ENCODE results near the gene GARIN5B.
"Not testable (repeated sequence)": the region's sequence is repeated elsewhere in the genome, so short reads cannot be mapped to it uniquely, and the experiment has no call there.

Gene GARIN5B

DNA sequence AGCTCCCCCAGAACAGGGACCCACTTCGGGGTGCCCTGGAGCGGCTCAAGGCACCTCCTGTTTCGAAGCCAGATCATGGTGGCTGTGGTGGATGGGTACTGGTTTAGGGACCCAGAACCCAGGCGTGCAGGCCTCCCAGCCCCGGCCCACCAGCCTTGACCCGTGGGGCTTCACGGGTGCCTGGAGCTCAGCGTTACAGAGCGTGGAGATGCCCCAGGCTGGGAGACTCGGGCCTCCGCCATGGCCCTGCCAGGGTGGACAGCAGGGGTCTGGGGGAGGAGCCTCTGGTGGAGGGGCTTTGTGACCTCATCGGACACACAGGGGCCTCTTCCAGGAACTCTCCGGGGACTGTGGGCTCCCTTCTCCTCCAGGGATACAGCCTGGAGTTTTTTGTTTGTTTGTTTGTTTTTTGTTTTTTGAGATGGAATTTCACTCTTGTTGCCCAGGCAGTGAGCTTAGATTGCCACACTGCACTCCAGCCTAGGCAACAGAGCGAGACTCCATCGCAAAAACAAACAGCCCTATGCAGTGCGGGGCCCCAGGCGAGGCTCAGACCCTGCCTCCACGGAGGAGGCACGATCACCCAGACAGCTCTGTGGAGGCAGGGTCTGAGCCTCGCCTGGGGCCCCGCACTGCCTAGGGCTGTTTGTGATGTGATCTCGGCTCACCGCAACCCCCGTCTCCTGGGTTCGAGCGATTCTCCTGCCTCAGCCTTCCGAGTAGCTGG is at the start of gene GARIN5B:
Gene GARIN5B, minus strand, starts transcription at position 271 of the 727 bp plus-strand sequence. Its CDS starts 194 bp downstream, at position 77.
- peaks cover 7% of the 10 kb centered on the region; the same call in 1 of the 2 replicates for H3K27me3 ChIP-seq (ENCODE audit: control insufficient read depth, insufficient read depth, low read length)
- peaks cover 7% of the 10 kb centered on the region; the same call in 1 of the 2 replicates for H3K4me1 ChIP-seq (ENCODE audit: control insufficient read depth, insufficient read depth, low read length)
- no peaks in the 10 kb centered on the region for H3K36me3 ChIP-seq (ENCODE audit: control insufficient read depth, insufficient read depth, low read length)
- no peaks in the 10 kb centered on the region for H3K9me3 ChIP-seq (ENCODE audit: control insufficient read depth, insufficient read depth, low read length)
- no peak within 1 kb of the TSS for H3K27ac ChIP-seq (ENCODE audit: low read depth, low read length)
- no peak within 1 kb of the TSS for H3K4me3 ChIP-seq (ENCODE audit: low read depth, low read length)
- no peak within 1 kb of the TSS for H3K9ac ChIP-seq (ENCODE audit: low read depth, low read length)

DNA sequence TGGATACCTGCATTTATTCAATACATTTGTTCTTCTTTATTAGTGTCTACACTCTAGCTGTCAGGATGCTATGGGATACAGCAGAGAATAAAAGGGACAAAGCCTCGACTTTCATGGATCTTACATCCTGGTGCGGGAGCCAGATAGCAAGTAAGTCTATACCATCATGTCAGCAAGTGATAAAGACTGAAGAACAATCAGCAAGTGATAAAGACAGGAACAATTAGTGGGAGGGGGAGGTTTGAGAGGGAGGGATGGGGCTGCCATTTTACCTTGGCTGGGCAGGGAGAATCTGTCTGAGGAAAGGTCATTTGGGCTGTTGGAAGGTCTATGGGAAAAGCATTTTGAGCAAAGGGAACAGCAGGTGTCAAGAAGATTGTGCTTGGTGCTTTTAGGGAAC is 47.1 kb upstream of the GARIN5B start:
- Histone ChIP-seq H3K27ac (ENCODE audit: low read depth, low read length) (no peak overlapping the region), H3K9ac (ENCODE audit: low read depth, low read length) (no peak overlapping the region), H3K4me1 (ENCODE audit: control insufficient read depth, insufficient read depth, low read length) (peaks cover 12% of the 10 kb centered on the region), H3K36me3 (ENCODE audit: control insufficient read depth, insufficient read depth, low read length) (peaks cover 17% of the 10 kb centered on the region), H3K27me3 (ENCODE audit: control insufficient read depth, insufficient read depth, low read length) (no peaks in the 10 kb centered on the region), H3K4me3 (ENCODE audit: low read depth, low read length) (no peak overlapping the region), H3K9me3 (ENCODE audit: control insufficient read depth, insufficient read depth, low read length) (no peaks in the 10 kb centered on the region)

DNA sequence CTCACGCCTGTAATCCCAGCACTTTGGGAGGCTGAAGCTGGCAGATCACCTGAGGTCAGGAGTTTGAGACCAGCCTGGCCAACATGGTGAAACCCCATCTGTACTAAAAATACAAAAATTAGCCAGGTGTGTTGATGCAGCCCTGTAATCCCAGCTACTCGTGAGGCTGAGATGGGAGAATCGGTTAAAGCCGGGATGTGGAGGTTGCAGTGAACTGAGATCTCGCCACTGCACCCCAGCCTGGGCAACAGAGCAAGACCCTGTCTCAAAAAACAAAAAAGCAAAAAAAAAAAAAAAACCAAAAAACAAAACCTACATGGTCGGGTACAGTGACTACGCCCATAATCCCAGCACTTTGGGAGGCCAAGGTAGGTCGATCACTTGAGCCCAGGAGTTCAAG is 46.1 kb upstream of the GARIN5B start:
- H3K4me3 ChIP-seq (ENCODE audit: low read depth, low read length); H3K9ac ChIP-seq (ENCODE audit: low read depth, low read length); H3K9me3 ChIP-seq (ENCODE audit: control insufficient read depth, insufficient read depth, low read length); H3K27me3 ChIP-seq (ENCODE audit: control insufficient read depth, insufficient read depth, low read length); H3K27ac ChIP-seq (ENCODE audit: low read depth, low read length): not testable (repeated sequence)
- Histone ChIP-seq H3K36me3 (ENCODE audit: control insufficient read depth, insufficient read depth, low read length) (peaks cover 24% of the 10 kb centered on the region), H3K4me1 (ENCODE audit: control insufficient read depth, insufficient read depth, low read length) (peaks cover 12% of the 10 kb centered on the region)

DNA sequence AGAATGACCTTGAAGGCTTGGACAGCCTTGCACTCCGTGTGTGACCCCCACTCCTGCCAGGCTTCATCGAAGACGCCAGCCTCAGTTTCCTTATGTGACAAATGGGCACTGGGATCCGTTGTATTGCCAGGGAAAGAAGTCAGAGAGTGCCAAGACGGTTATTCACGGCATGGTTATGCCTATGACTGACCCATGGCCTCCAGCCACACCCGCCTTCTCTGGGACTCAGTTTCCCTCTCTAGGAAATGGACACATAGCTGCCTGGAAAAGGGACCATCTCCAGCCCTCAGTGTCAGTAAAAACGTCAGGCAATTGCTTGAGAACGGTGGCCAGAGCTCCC is 45.4 kb upstream of the GARIN5B start:
- H3K4me3 ChIP-seq (ENCODE audit: low read depth, low read length), result peak overlapping the region; percentile 42

DNA sequence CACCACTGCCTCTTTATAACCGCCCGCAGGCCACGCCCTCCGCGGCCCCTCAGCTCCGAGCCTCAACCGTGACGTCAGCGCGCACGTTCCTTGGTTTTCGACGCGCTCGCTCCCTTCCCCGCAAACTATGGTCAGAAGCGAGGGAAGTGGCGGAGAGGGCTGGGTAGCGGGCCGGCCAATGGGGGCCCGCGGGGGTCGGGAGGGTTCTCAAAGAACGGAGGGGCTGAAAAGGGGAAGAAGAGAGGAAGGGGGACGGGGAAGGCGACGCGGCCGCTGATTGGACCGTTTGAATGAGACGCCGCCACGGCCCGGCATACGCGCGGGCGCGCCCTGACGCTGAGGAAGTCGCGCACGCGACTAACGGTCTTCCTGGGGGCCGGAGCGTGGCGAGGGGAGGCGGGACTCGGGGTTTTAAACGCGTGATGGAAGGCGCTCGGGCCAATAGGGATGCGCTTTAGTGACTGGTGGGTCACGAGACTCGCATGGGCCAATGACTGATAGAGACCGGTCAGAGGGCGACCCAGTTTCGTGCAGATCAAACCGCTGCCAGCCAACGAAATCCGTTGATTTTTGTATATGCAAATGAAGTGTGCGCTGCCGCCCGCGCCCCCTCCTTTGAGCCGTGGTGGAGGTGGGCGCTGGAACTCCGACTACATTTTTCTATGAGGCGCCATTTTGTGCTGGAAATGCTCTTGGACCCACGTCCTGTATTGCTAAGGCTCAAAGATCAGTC is 44.9 kb upstream of the GARIN5B start:
- no peaks in the 10 kb centered on the region for H3K9me3 ChIP-seq (ENCODE audit: control insufficient read depth, insufficient read depth, low read length)
- peak overlapping the region; percentile 98 for H3K27ac ChIP-seq (ENCODE audit: low read depth, low read length)
- peaks cover 12% of the 10 kb centered on the region for H3K4me1 ChIP-seq (ENCODE audit: control insufficient read depth, insufficient read depth, low read length)
- H3K36me3 ChIP-seq (ENCODE audit: control insufficient read depth, insufficient read depth, low read length), result peaks cover 35% of the 10 kb centered on the region
- H3K27me3 ChIP-seq (ENCODE audit: control insufficient read depth, insufficient read depth, low read length), result no peaks in the 10 kb centered on the region
- peak overlapping the region; percentile 84 for H3K9ac ChIP-seq (ENCODE audit: low read depth, low read length)
- H3K4me3 ChIP-seq (ENCODE audit: low read depth, low read length), result peak overlapping the region; percentile 89

More for the DNA sequence above, 45.4 kb upstream of the GARIN5B start:
- Histone ChIP-seq H3K4me1 (ENCODE audit: control insufficient read depth, insufficient read depth, low read length) (peaks cover 12% of the 10 kb centered on the region), H3K27me3 (ENCODE audit: control insufficient read depth, insufficient read depth, low read length) (no peaks in the 10 kb centered on the region), H3K27ac (ENCODE audit: low read depth, low read length) (peak overlapping the region; percentile 98), H3K36me3 (ENCODE audit: control insufficient read depth, insufficient read depth, low read length) (peaks cover 29% of the 10 kb centered on the region), H3K9ac (ENCODE audit: low read depth, low read length) (peak overlapping the region; percentile 71), H3K9me3 (ENCODE audit: control insufficient read depth, insufficient read depth, low read length) (no peaks in the 10 kb centered on the region)

DNA sequence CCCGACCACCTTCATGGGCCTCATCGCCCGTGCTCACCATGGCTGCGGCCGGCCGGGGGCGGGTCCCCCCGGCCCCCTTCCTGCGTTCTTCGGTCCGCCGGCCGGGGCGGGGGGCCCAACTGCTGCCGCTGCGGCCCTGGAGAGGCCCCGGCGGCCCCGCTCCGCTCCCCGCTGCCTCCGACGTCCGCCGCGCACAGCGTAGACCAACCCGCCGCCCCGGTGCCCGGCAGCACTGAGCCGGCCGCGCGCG is 44.4 kb upstream of the GARIN5B start, which contains the start of gene UBE2S:
Gene UBE2S, minus strand, starts transcription at position 239 of the 250 bp plus-strand sequence. Its CDS starts 199 bp downstream, at position 40.
- H3K4me3 ChIP-seq (ENCODE audit: low read depth, low read length), result peak within 1 kb of the TSS; percentile 89
- H3K9me3 ChIP-seq (ENCODE audit: control insufficient read depth, insufficient read depth, low read length); H3K27me3 ChIP-seq (ENCODE audit: control insufficient read depth, insufficient read depth, low read length): not testable (repeated sequence)
- peak within 1 kb of the TSS; percentile 84 for H3K9ac ChIP-seq (ENCODE audit: low read depth, low read length)
- peaks cover 12% of the 10 kb centered on the region for H3K4me1 ChIP-seq (ENCODE audit: control insufficient read depth, insufficient read depth, low read length)
- H3K27ac ChIP-seq (ENCODE audit: low read depth, low read length), result peak within 1 kb of the TSS; percentile 98
- peaks cover 39% of the 10 kb centered on the region for H3K36me3 ChIP-seq (ENCODE audit: control insufficient read depth, insufficient read depth, low read length)

DNA sequence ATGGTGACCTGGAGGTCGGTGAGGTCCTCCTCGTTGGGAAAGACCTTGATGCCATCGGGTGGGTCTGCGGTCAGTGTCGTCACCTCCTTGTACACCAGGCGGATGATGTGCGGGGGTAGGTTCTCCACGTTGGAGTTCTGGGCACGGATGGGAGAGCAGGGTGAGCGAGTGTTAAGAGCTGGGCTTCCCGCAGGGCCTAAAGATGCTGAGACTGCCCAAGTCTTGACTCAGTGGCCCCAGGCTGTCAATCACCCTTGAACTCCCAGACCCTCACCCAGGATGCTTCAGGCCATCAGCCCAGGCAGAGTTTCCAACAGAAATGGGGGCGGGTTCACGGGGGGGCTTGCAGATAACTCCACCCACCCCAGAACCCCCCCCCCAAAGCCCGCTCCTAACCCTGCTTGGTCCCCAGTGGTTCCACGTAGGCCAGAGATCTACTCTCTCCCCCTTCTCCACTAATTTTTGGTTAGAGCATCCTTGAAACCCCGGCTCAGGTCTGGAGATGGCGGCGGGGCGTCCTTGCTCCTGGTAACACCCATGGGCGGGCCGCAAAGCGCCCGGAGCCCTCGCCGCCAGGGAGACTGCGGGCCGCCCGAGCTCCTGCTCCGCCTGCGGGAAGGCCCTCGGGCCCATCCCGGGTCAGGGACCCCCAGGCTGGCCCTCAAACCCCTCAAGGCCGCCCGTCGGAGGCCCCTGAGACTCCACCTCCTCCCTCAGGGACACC is 43.9 kb upstream of the GARIN5B start:
- Histone ChIP-seq H3K9ac (ENCODE audit: low read depth, low read length) (peak overlapping the region; percentile 84), H3K4me3 (ENCODE audit: low read depth, low read length) (peak overlapping the region; percentile 89), H3K27me3 (ENCODE audit: control insufficient read depth, insufficient read depth, low read length) (no peaks in the 10 kb centered on the region), H3K4me1 (ENCODE audit: control insufficient read depth, insufficient read depth, low read length) (peaks cover 12% of the 10 kb centered on the region), H3K9me3 (ENCODE audit: control insufficient read depth, insufficient read depth, low read length) (no peaks in the 10 kb centered on the region), H3K36me3 (ENCODE audit: control insufficient read depth, insufficient read depth, low read length) (peaks cover 44% of the 10 kb centered on the region), H3K27ac (ENCODE audit: low read depth, low read length) (peak overlapping the region; percentile 98)

DNA sequence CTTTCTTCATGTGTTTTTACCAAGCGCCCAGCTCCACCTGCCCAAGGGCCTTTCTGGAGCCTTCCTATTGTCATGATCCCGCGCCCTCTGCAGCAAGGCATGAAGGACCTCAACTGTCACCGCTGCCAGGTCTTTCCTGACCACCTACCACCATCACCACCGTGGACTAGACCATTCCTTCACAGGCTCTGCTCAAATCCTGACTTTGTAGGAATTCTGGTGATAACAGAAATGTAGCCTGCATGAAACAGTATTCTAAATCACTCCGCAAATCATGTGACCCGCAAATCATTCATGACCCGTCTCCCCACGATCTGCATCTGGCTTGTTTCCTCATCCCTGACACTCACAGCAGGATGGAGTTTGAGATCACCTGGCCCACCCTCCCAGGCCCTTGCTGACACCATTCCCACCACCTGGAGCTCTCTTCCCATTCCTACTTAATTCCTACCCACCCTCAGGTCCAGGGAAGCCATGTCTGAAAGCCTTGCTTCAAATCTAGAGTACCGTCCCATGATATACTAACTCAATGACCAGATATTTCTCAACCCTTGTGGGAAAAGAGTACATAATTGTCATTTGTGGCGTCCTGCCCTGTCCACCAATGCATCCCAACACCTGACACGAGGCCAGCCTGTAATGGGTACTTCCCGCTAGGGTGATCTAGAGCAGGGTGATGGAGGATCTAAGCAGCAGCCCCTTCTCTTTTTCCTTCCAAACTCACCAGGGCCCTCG is 43.2 kb upstream of the GARIN5B start:
- Histone ChIP-seq H3K9ac (ENCODE audit: low read depth, low read length) (no peak overlapping the region), H3K27ac (ENCODE audit: low read depth, low read length) (no peak overlapping the region), H3K4me3 (ENCODE audit: low read depth, low read length) (peak overlapping the region; percentile 89), H3K36me3 (ENCODE audit: control insufficient read depth, insufficient read depth, low read length) (peaks cover 49% of the 10 kb centered on the region), H3K4me1 (ENCODE audit: control insufficient read depth, insufficient read depth, low read length) (peaks cover 12% of the 10 kb centered on the region), H3K27me3 (ENCODE audit: control insufficient read depth, insufficient read depth, low read length) (no peaks in the 10 kb centered on the region), H3K9me3 (ENCODE audit: control insufficient read depth, insufficient read depth, low read length) (no peaks in the 10 kb centered on the region)

DNA sequence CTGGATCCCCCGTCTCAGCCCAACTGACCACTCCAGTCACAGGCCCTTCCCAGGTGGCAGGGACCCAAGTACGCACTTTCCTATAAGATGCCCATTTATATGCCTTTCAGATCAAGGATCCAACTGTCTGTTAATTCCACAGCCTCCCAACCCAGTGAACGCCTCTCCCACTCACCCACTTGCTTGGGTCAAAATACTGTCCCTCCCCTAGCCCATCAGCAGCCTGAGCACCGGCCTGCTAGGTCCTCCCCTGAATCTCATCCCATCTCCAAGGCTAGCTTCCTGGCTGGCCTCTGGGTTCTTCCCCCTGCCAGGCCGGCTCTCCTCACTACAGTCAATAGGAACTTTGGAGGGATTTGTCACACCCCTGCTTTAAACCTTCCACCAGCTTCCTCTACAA is 42.6 kb upstream of the GARIN5B start:
- no peak overlapping the region for H3K9ac ChIP-seq (ENCODE audit: low read depth, low read length)
- no peaks in the 10 kb centered on the region for H3K27me3 ChIP-seq (ENCODE audit: control insufficient read depth, insufficient read depth, low read length)
- peaks cover 55% of the 10 kb centered on the region for H3K36me3 ChIP-seq (ENCODE audit: control insufficient read depth, insufficient read depth, low read length)
- H3K27ac ChIP-seq (ENCODE audit: low read depth, low read length), result no peak overlapping the region
- no peaks in the 10 kb centered on the region for H3K9me3 ChIP-seq (ENCODE audit: control insufficient read depth, insufficient read depth, low read length)
- peaks cover 12% of the 10 kb centered on the region for H3K4me1 ChIP-seq (ENCODE audit: control insufficient read depth, insufficient read depth, low read length)
- peak overlapping the region; percentile 89 for H3K4me3 ChIP-seq (ENCODE audit: low read depth, low read length)

DNA sequence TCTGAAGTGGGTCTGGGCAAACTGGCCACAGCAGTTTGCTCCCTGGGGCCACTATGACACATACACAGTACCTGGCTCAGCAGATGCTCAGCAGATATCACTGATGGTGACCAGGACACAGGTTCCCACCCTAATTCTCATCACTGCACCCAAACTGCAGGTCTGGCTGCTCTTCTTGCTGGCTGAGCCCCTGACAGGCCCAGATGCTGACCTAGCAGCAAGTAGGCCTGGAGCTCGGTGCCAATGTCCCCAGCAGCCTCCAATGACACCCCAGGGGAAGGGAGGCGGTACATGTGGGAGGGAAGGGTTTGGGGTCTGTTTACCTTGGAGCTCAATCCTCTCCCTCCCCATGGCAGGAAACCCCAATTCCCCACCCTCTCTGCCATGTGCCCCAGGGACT is 39.4 kb upstream of the GARIN5B start:
- no peak overlapping the region for H3K9ac ChIP-seq (ENCODE audit: low read depth, low read length)
- peaks cover 9% of the 10 kb centered on the region for H3K4me1 ChIP-seq (ENCODE audit: control insufficient read depth, insufficient read depth, low read length)
- no peaks in the 10 kb centered on the region for H3K27me3 ChIP-seq (ENCODE audit: control insufficient read depth, insufficient read depth, low read length)
- no peak overlapping the region for H3K4me3 ChIP-seq (ENCODE audit: low read depth, low read length)
- H3K27ac ChIP-seq (ENCODE audit: low read depth, low read length), result peak overlapping the region; percentile 23
- H3K36me3 ChIP-seq (ENCODE audit: control insufficient read depth, insufficient read depth, low read length), result peaks cover 59% of the 10 kb centered on the region
- H3K9me3 ChIP-seq (ENCODE audit: control insufficient read depth, insufficient read depth, low read length), result no peaks in the 10 kb centered on the region

All from HUES48 (cell line).